ENCODE data around the gene LYPD4.

Gene LYPD4

GRCh38 chr19:41853768-41854167 is 9.3 kb upstream of the LYPD4 start:
- no peak overlapping the region for H3K9ac ChIP-seq (ENCODE audit: low read depth, low read length)
- H3K4me2 ChIP-seq (ENCODE audit: insufficient read depth, low read length) = no peak overlapping the region

GRCh38 chr19:41853344-41853743 is 8.9 kb upstream of the LYPD4 start:
- Histone ChIP-seq H3K4me1 (ENCODE audit: insufficient read depth, low read length) (no peaks in the 10 kb centered on the region), H4K20me1 (ENCODE audit: insufficient read depth, low read length) (no peaks in the 10 kb centered on the region), H3K27me3 (ENCODE audit: insufficient read depth, low read length, poor library complexity) (peaks cover 44% of the 10 kb centered on the region), H3K9ac (ENCODE audit: low read depth, low read length) (no peak overlapping the region), H3K4me3 (ENCODE audit: low read depth in 1 of 2, low read length in 2 of 2) (no peak overlapping the region), H3K9me3 (ENCODE audit: insufficient read depth, low read length, severe bottlenecking) (no peaks in the 10 kb centered on the region), H3K27ac (ENCODE audit: low read length) (no peak overlapping the region), H3K79me2 (ENCODE audit: insufficient read depth, low read length) (no peaks in the 10 kb centered on the region), H3K36me3 (ENCODE audit: insufficient read depth, low read length) (no peaks in the 10 kb centered on the region), H3K4me2 (ENCODE audit: insufficient read depth, low read length) (no peak overlapping the region), H2AFZ (ENCODE audit: low read depth, low read length) (no peak overlapping the region)
- TF ChIP-seq EZH2 (IDR thresholded peaks at IDR 0.05; ENCODE audit: borderline replicate concordance, low read depth, low read length, severe bottlenecking) (no peak), CTCF (IDR thresholded peaks at IDR 0.05; ENCODE audit: borderline replicate concordance, extremely low read depth, low read length, poor library complexity, severe bottlenecking) (no peak)
- no peak for DNase-seq
- ATAC-seq (ENCODE audit: insufficient read depth, low read depth) = no peak

More at GRCh38 chr19:41853768-41854167, 9.3 kb upstream of the LYPD4 start:
- DNase-seq (no peak), ATAC-seq (ENCODE audit: insufficient read depth, low read depth) (no peak)
- no peak for TF ChIP-seq EZH2 (IDR thresholded peaks at IDR 0.05; ENCODE audit: borderline replicate concordance, low read depth, low read length, severe bottlenecking)
- no peak for TF ChIP-seq CTCF (IDR thresholded peaks at IDR 0.05; ENCODE audit: borderline replicate concordance, extremely low read depth, low read length, poor library complexity, severe bottlenecking)
- peaks cover 1% of the 10 kb centered on the region for H3K4me1 ChIP-seq (ENCODE audit: insufficient read depth, low read length)
- no peaks in the 10 kb centered on the region for H3K79me2 ChIP-seq (ENCODE audit: insufficient read depth, low read length)
- peaks cover 44% of the 10 kb centered on the region for H3K27me3 ChIP-seq (ENCODE audit: insufficient read depth, low read length, poor library complexity)
- H2AFZ ChIP-seq (ENCODE audit: low read depth, low read length) = no peak overlapping the region
- no peak overlapping the region for H3K27ac ChIP-seq (ENCODE audit: low read length)
- H3K9me3 ChIP-seq (ENCODE audit: insufficient read depth, low read length, severe bottlenecking) = no peaks in the 10 kb centered on the region
- H4K20me1 ChIP-seq (ENCODE audit: insufficient read depth, low read length) = no peaks in the 10 kb centered on the region
- H3K36me3 ChIP-seq (ENCODE audit: insufficient read depth, low read length) = no peaks in the 10 kb centered on the region
- H3K4me3 ChIP-seq (ENCODE audit: low read depth in 1 of 2, low read length in 2 of 2) = no peak overlapping the region

- no peak overlapping the region for H2AFZ ChIP-seq (ENCODE audit: low read depth, low read length)
- H3K4me2 ChIP-seq (ENCODE audit: insufficient read depth, low read length) = no peak overlapping the region
- H3K27me3 ChIP-seq (ENCODE audit: insufficient read depth, low read length, poor library complexity) = peaks cover 47% of the 10 kb centered on the region
- no peaks in the 10 kb centered on the region for H3K36me3 ChIP-seq (ENCODE audit: insufficient read depth, low read length)
- no peak overlapping the region for H3K9ac ChIP-seq (ENCODE audit: low read depth, low read length)
- no peak overlapping the region for H3K4me3 ChIP-seq (ENCODE audit: low read depth in 1 of 2, low read length in 2 of 2)
- no peaks in the 10 kb centered on the region for H3K4me1 ChIP-seq (ENCODE audit: insufficient read depth, low read length)
- DNase-seq = no peak
- no peak overlapping the region for H3K27ac ChIP-seq (ENCODE audit: low read length)
- no peaks in the 10 kb centered on the region for H4K20me1 ChIP-seq (ENCODE audit: insufficient read depth, low read length)
- ATAC-seq (ENCODE audit: insufficient read depth, low read depth) = no peak
- no peaks in the 10 kb centered on the region for H3K79me2 ChIP-seq (ENCODE audit: insufficient read depth, low read length)
- no peaks in the 10 kb centered on the region for H3K9me3 ChIP-seq (ENCODE audit: insufficient read depth, low read length, severe bottlenecking)
- no peak for TF ChIP-seq EZH2 (IDR thresholded peaks at IDR 0.05; ENCODE audit: borderline replicate concordance, low read depth, low read length, severe bottlenecking)
- no peak for TF ChIP-seq CTCF (IDR thresholded peaks at IDR 0.05; ENCODE audit: borderline replicate concordance, extremely low read depth, low read length, poor library complexity, severe bottlenecking)
Observed at GRCh38 chr19:41851456-41851855, 7.0 kb upstream of the LYPD4 start.

GRCh38 chr19:41850381-41850780 is 5.9 kb upstream of the LYPD4 start:
- ATAC-seq (ENCODE audit: insufficient read depth, low read depth) (no peak), DNase-seq (no peak)
- Histone ChIP-seq H3K4me3 (ENCODE audit: low read depth in 1 of 2, low read length in 2 of 2) (no peak overlapping the region), H3K9me3 (ENCODE audit: insufficient read depth, low read length, severe bottlenecking) (no peaks in the 10 kb centered on the region), H3K36me3 (ENCODE audit: insufficient read depth, low read length) (no peaks in the 10 kb centered on the region), H2AFZ (ENCODE audit: low read depth, low read length) (no peak overlapping the region), H3K9ac (ENCODE audit: low read depth, low read length) (no peak overlapping the region), H3K27me3 (ENCODE audit: insufficient read depth, low read length, poor library complexity) (peaks cover 47% of the 10 kb centered on the region), H3K4me2 (ENCODE audit: insufficient read depth, low read length) (no peak overlapping the region), H3K79me2 (ENCODE audit: insufficient read depth, low read length) (no peaks in the 10 kb centered on the region), H3K4me1 (ENCODE audit: insufficient read depth, low read length) (no peaks in the 10 kb centered on the region), H4K20me1 (ENCODE audit: insufficient read depth, low read length) (no peaks in the 10 kb centered on the region), H3K27ac (ENCODE audit: low read length) (no peak overlapping the region)
- TF ChIP-seq EZH2 (IDR thresholded peaks at IDR 0.05; ENCODE audit: borderline replicate concordance, low read depth, low read length, severe bottlenecking) (no peak), CTCF (IDR thresholded peaks at IDR 0.05; ENCODE audit: borderline replicate concordance, extremely low read depth, low read length, poor library complexity, severe bottlenecking) (no peak)

All from DND-41 (cell line).